ENCODE data around the gene IGF1R. TPM values are rescaled to one million over a fixed set of nuclear protein-coding genes. Genes with fewer than 3 reads are reported as not detected.

IGF1R gene
- total RNA-seq, 1 experiment from 2014 or later = 16.3 TPM

GRCh38 chr15:98863983-98864382 is 215.6 kb downstream of the IGF1R start (continued):
- no peak for TF ChIP-seq ZFX (IDR thresholded peaks at IDR 0.05)
- TF ChIP-seq MAX (IDR thresholded peaks at IDR 0.05) = no peak
- TF ChIP-seq JUND (IDR thresholded peaks at IDR 0.05) = no peak
- no peak for TF ChIP-seq POLR2A (IDR thresholded peaks at IDR 0.05; ENCODE audit: borderline replicate concordance, extremely low read depth, insufficient read depth, insufficient read length)

- Histone ChIP-seq H3K9me3 (ENCODE audit: control insufficient read depth in 1 of 2, insufficient read depth in 1 of 2, low read depth in 1 of 2, low read length in 2 of 2) (no peaks in the 10 kb centered on the region), H3K9ac (ENCODE audit: low read length) (peak overlapping the region; percentile 65), H3K4me1 (ENCODE audit: control insufficient read depth in 1 of 2, insufficient read depth in 2 of 2, low read length in 2 of 2) (peaks cover 0 to 18% of the 10 kb centered on the region in 2 experiments; a peak in 2 of 4 replicates), H3K36me3 (ENCODE audit: control insufficient read depth in 1 of 2, insufficient read depth in 2 of 2, low read length in 2 of 2) (no peaks in the 10 kb centered on the region), H3K9me2 (ENCODE audit: insufficient read depth) (no peaks in the 10 kb centered on the region), H3K79me2 (ENCODE audit: insufficient read depth, low read length) (no peaks in the 10 kb centered on the region), H3K4me2 (ENCODE audit: low read length) (peak overlapping the region; percentile 83), H3K27me3 (ENCODE audit: insufficient read depth, low read length) (no peaks in the 10 kb centered on the region), H2AFZ (ENCODE audit: low read depth, low read length, poor library complexity, severe bottlenecking) (peak overlapping the region; percentile 56), H4K20me1 (ENCODE audit: insufficient read depth) (no peaks in the 10 kb centered on the region), H3K4me3 (replicated peaks in 1 of 2; ENCODE audit: low read depth in 1 of 2, low read length in 2 of 2) (peak overlapping the region; percentile 45 to 58), H3K27ac (ENCODE audit: low read depth, low read length) (peak overlapping the region; percentile 46; the same call in 1 of the 2 replicates)
- peak; percentile 38 for DNase-seq (ENCODE audit: low read depth, low spot score)
- intact Hi-C loops (cut with micrococcal nuclease) = no loop called here
- ChIA-PET POLR2A (interaction anchor here (1.0 kb wide), 1 partner anchor 15 kb away, joined by 3 read pairs; no protein-coding TSS in a partner anchor), RAD21 (ENCODE audit: low non-redundant PET in 1 of 2, low total read pairs in 2 of 2, uncharacterized antibody in 2 of 2, unreplicated experiment in 2 of 2) (no interaction called here), CTCF (interaction anchor here (1.0 kb wide), 1 partner anchor 16 kb away, joined by 3 read pairs; no protein-coding TSS in a partner anchor)
- TSS peak; percentile 67 for BruUV-seq (replicated peaks)
- peak; percentile 87 for ATAC-seq
- TF ChIP-seq ELF1 (IDR thresholded peaks at IDR 0.05; ENCODE audit: borderline replicate concordance, low read depth) = peak; percentile 27; the same call in 1 of the 2 replicates
- TF ChIP-seq MAX (IDR thresholded peaks at IDR 0.05) = peak; percentile 96
- TF ChIP-seq POLR2A (IDR thresholded peaks at IDR 0.05; ENCODE audit: borderline replicate concordance, extremely low read depth, insufficient read depth, insufficient read length) = peak; percentile 39
- TF ChIP-seq ATF3 (IDR thresholded peaks at IDR 0.05) = no peak
- peak; percentile 45 for TF ChIP-seq POLR2AphosphoS5 (IDR thresholded peaks at IDR 0.05; ENCODE audit: low read depth, low read length)
- TF ChIP-seq SP1 (IDR thresholded peaks at IDR 0.05; ENCODE audit: low read depth) = 0 out of 2 replicates have a peak, but pooled peaks have one; percentile 22
Observed at GRCh38 chr15:98865397-98866339, 217.3 kb downstream of the IGF1R start.
